ENCODE data around the gene HSPA12A.

DNA sequence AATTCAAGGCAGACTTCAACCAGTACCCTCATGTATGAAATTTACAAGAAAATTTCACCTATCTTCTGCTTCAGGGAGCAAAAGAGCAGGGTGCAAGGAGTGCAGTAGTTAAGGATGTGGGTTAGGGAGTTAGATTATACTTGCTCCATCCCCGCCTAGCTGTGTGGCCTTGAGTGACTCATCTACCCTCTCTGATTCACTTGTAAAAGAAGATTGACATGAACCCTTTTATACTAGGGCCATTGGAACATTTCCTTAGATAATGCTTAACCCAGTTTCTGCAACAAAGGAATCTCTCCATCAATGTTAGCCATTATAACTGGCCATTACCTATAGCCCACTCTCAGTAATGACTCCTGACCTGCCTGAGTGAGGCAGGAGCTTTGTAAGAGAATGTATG lies 10.2 kb upstream of the HSPA12A start:
- TF ChIP-seq, protein P1, sequence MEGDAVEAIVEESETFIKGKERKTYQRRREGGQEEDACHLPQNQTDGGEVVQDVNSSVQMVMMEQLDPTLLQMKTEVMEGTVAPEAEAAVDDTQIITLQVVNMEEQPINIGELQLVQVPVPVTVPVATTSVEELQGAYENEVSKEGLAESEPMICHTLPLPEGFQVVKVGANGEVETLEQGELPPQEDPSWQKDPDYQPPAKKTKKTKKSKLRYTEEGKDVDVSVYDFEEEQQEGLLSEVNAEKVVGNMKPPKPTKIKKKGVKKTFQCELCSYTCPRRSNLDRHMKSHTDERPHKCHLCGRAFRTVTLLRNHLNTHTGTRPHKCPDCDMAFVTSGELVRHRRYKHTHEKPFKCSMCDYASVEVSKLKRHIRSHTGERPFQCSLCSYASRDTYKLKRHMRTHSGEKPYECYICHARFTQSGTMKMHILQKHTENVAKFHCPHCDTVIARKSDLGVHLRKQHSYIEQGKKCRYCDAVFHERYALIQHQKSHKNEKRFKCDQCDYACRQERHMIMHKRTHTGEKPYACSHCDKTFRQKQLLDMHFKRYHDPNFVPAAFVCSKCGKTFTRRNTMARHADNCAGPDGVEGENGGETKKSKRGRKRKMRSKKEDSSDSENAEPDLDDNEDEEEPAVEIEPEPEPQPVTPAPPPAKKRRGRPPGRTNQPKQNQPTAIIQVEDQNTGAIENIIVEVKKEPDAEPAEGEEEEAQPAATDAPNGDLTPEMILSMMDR (IDR thresholded peaks at IDR 0.05): no peak
- TF ChIP-seq POLR2A (IDR thresholded peaks at IDR 0.05): no peak
